ENCODE data around the gene BRIX1.
"Not testable (repeated sequence)": the region's sequence is repeated elsewhere in the genome, so short reads cannot be mapped to it uniquely, and the experiment has no call there.

Gene BRIX1

GRCh38 chr5:34959323-34959722 lies 43.8 kb downstream of the BRIX1 start:
- no CpG with 5 or more reads among the region's 1 CpG for WGBS, 2 experiments (ENCODE audit: insufficient coverage in 2 of 2)

DNA sequence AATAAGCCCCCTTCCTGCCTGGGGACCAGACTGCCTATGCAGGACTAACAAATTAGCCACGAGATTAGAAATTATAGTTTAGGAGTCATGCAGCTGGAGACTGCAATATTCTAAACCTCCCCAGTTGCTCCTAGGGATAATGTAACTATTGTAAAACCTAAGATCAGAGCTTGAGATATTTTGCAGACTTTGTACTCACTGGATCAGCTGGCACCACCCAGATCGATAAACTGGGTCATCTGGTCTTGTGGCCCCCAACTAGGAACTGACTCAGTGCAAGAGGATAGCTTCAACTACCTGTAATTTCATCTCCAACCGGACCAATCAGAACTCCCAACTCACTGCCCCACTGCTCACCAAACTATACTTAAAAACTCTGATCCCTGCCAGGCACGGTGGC lies 52.0 kb downstream of the BRIX1 start:
- WGBS, 2 experiments (ENCODE audit: insufficient coverage in 2 of 2) = 86 to 89% methylated on average over 2 to 3 of the region's 4 CpGs
- H3K9me3 ChIP-seq (ENCODE audit: control insufficient read depth, low read length) = peaks cover 12% of the 10 kb centered on the region
- no peak overlapping the region for H3K27ac ChIP-seq (ENCODE audit: low read depth, low read length, severe bottlenecking)
- H3K36me3 ChIP-seq (ENCODE audit: control insufficient read depth, insufficient read depth, low read length) = no peaks in the 10 kb centered on the region
- H3K4me1 ChIP-seq (ENCODE audit: control insufficient read depth, insufficient read depth, low read length, poor library complexity, severe bottlenecking) = no peaks in the 10 kb centered on the region
- no peak overlapping the region for H3K4me3 ChIP-seq (ENCODE audit: extremely low read depth, insufficient read depth, low read length, poor library complexity, severe bottlenecking)

More at GRCh38 chr5:34959323-34959722, 43.8 kb downstream of the BRIX1 start:
- Histone ChIP-seq H3K36me3 (ENCODE audit: control insufficient read depth, insufficient read depth, low read length) (peaks cover 15% of the 10 kb centered on the region), H3K4me1 (ENCODE audit: control insufficient read depth, insufficient read depth, low read length, poor library complexity, severe bottlenecking) (peaks cover 3% of the 10 kb centered on the region), H3K4me3 (ENCODE audit: extremely low read depth, insufficient read depth, low read length, poor library complexity, severe bottlenecking) (no peak overlapping the region), H3K9me3 (ENCODE audit: control insufficient read depth, low read length) (no peaks in the 10 kb centered on the region), H3K27ac (ENCODE audit: low read depth, low read length, severe bottlenecking) (no peak overlapping the region)

DNA sequence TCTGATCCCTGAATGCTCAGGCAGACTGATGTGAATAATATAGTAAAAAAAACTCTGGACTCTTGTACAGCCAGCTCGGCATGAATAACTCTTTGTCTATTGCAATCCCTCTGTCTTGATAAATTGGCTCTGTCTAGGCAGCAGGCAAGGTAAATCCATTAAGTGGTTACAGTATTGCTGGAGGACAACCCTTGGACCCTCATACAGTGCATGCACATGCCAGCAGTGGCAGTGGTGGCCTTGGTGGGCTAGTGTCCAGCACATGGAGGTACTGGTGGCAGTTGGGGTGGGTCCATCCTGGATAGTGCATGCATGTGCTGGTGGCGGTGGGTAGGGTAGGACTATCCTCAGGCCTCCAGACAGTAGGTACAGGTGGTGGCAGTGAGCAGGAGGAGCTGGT lies 52.7 kb downstream of the BRIX1 start:
- Histone ChIP-seq H3K9me3 (ENCODE audit: control insufficient read depth, low read length) (peaks cover 12% of the 10 kb centered on the region), H3K4me1 (ENCODE audit: control insufficient read depth, insufficient read depth, low read length, poor library complexity, severe bottlenecking) (no peaks in the 10 kb centered on the region), H3K27ac (ENCODE audit: low read depth, low read length, severe bottlenecking) (no peak overlapping the region), H3K4me3 (ENCODE audit: extremely low read depth, insufficient read depth, low read length, poor library complexity, severe bottlenecking) (no peak overlapping the region), H3K36me3 (ENCODE audit: control insufficient read depth, insufficient read depth, low read length) (no peaks in the 10 kb centered on the region)
- 83 to 100% methylated on average over 1 to 2 of the region's 2 CpGs for WGBS, 2 experiments (ENCODE audit: insufficient coverage in 2 of 2)

- WGBS, 2 experiments (ENCODE audit: insufficient coverage in 2 of 2) = 80 to 100% methylated on average over 1 of the region's 1 CpG
- Histone ChIP-seq H3K4me1 (ENCODE audit: control insufficient read depth, insufficient read depth, low read length, poor library complexity, severe bottlenecking) (peaks cover 5% of the 10 kb centered on the region), H3K27ac (ENCODE audit: low read depth, low read length, severe bottlenecking) (no peak overlapping the region), H3K36me3 (ENCODE audit: control insufficient read depth, insufficient read depth, low read length) (no peaks in the 10 kb centered on the region), H3K4me3 (ENCODE audit: extremely low read depth, insufficient read depth, low read length, poor library complexity, severe bottlenecking) (no peak overlapping the region), H3K9me3 (ENCODE audit: control insufficient read depth, low read length) (peaks cover 6% of the 10 kb centered on the region)
Observed at GRCh38 chr5:34970552-34970951, 55.0 kb downstream of the BRIX1 start.

DNA sequence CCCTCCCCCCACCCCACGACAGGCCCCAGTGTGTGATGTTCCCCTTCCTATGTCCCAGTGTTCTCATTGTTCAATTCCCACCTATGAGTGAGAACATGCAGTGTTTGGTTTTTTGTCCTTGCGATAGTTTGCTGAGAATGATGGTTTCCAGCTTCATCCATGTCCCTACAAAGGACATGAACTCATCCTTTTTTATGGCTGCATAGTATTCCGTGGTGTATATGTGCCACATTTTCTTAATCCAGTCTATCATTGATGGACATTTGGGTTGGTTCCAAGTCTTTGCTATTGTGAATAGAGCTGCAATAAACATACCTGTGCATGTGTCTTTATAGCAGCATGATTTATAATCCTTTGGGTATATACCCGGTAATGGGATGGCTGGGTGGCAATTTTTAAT lies 56.1 kb downstream of the BRIX1 start:
- H3K4me1 ChIP-seq (ENCODE audit: control insufficient read depth, insufficient read depth, low read length, poor library complexity, severe bottlenecking); H3K27ac ChIP-seq (ENCODE audit: low read depth, low read length, severe bottlenecking); H3K4me3 ChIP-seq (ENCODE audit: extremely low read depth, insufficient read depth, low read length, poor library complexity, severe bottlenecking); H3K36me3 ChIP-seq (ENCODE audit: control insufficient read depth, insufficient read depth, low read length); H3K9me3 ChIP-seq (ENCODE audit: control insufficient read depth, low read length): not testable (repeated sequence)
- 100% methylated on average over 1 of the region's 4 CpGs; no CpG with 5 or more reads in 1 of the 2 experiments for WGBS, 2 experiments (ENCODE audit: insufficient coverage in 2 of 2)

All from mesodermal cell (in vitro differentiated cells).